Measurements from ENCODE around the gene OXSR1.
A peak's percentile ranks its signal among the peaks of the same experiment; 100 is the strongest.

OXSR1 gene

DNA sequence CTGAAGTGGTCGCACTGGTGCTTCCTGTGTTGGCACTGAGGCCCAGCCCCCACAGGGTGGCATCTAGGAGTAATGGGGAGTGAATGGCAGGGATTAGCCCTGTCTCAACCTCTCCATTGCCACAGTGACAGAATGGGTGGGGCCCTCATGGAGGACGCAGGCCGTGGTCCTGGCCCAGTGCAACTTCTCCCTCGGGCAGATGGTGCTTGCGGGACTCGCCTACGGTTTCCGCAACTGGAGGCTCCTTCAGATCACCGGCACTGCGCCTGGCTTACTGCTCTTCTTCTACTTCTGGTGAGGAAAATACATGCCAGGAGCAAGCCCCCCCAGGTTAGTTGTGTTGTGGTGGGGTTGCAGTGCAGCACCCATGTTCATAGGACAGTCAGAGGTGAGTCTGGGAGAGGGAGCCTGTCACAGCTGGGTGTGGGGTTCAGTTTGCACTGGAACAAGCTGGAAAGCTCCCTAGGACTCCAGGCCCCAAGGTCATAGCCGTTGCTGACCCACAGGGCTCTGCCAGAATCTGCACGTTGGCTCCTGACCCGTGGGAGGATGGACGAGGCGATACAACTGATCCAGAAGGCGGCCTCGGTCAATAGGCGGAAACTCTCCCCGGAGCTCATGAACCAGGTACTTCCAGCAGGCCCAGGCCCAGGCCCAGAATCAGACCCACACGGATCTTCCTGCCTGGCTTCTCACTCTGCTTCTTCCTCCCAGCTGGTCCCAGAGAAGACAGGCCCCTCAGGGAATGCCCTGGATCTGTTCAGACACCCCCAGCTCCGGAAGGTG is 109.7 kb downstream of the OXSR1 start:
- Histone ChIP-seq H2BK5ac (ENCODE audit: low read length) (no peak overlapping the region), H3K18ac (ENCODE audit: low read length) (no peak overlapping the region), H3K9me3 (replicated peaks in 1 of 2; ENCODE audit: control insufficient read depth in 2 of 2, insufficient read depth in 1 of 2, low read depth in 1 of 2, low read length in 2 of 2) (peaks cover 0 to 3% of the 10 kb centered on the region in 2 donors), H3K4me1 (ENCODE audit: control insufficient read depth in 2 of 2, insufficient read depth in 1 of 2, low read depth in 1 of 2, low read length in 2 of 2) (peaks cover 0 to 3% of the 10 kb centered on the region in 2 donors), H3K9ac (ENCODE audit: low read depth, low read length, poor library complexity) (no peak overlapping the region), H4K8ac (ENCODE audit: low read depth, low read length) (no peak overlapping the region), H3K79me1 (ENCODE audit: low read depth, low read length) (peaks cover 4% of the 10 kb centered on the region), H2BK12ac (ENCODE audit: low read length) (no peak overlapping the region), H4K91ac (ENCODE audit: low read depth, low read length, poor library complexity) (no peak overlapping the region), H3K4me2 (ENCODE audit: insufficient read depth, low read length, poor library complexity, severe bottlenecking) (no peak overlapping the region), H2AFZ (ENCODE audit: low read length) (no peak overlapping the region), H3K14ac (ENCODE audit: low read length) (peak overlapping the region; percentile 47), H3K27me3 (ENCODE audit: control insufficient read depth in 3 of 3, insufficient read depth in 3 of 3, low read depth in 1 of 3, low read length in 3 of 3) (no peaks in the 10 kb centered on the region), H3K4ac (ENCODE audit: low read length) (no peak overlapping the region), H2BK120ac (ENCODE audit: low read depth, low read length) (no peak overlapping the region), H2AK5ac (ENCODE audit: low read depth, low read length) (peak overlapping the region; percentile 34), H3K4me3 (ENCODE audit: low read length in 2 of 2) (peak overlapping the region in 1 of 2 donors; percentile 51), H3K36me3 (replicated peaks in 1 of 2; ENCODE audit: control insufficient read depth in 2 of 2, insufficient read depth in 2 of 2, low read length in 2 of 2) (no peaks in the 10 kb centered on the region), H3K27ac (replicated peaks; ENCODE audit: low read length) (no peak overlapping the region), H2BK15ac (ENCODE audit: low read length) (peak overlapping the region; percentile 9), H3K23ac (ENCODE audit: low read depth, low read length, poor library complexity) (peak overlapping the region; percentile 75)
- DNase-seq (ENCODE audit: low spot score), result no peak
- no CpG with 5 or more reads among the region's 21 CpGs for WGBS, 2 donors (ENCODE audit: extremely low coverage in 2 of 2, insufficient read length in 2 of 2, insufficient replicate concordance in 1 of 2)

DNA sequence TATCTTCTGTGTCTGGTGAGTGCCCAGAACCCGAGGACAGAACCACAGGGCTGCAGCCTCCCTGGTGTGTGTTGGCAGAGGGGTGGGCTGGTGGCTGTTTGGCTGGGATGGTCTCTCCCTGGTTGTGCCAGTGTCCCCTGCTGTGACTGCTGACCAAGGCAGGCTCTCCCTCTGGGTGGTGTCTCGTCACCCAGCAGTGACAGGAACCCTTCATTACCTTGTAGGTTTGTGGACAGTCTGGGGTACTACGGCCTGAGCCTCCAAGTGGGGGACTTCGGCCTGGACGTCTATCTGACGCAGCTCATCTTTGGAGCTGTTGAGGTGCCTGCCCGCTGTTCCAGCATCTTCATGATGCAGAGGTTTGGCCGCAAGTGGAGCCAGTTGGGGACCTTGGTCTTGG is 110.3 kb downstream of the OXSR1 start:
- Histone ChIP-seq H3K4me1 (ENCODE audit: control insufficient read depth in 2 of 2, insufficient read depth in 1 of 2, low read depth in 1 of 2, low read length in 2 of 2) (peaks cover 0 to 3% of the 10 kb centered on the region in 2 donors), H3K36me3 (replicated peaks in 1 of 2; ENCODE audit: control insufficient read depth in 2 of 2, insufficient read depth in 2 of 2, low read length in 2 of 2) (no peaks in the 10 kb centered on the region), H3K4me3 (ENCODE audit: low read length in 2 of 2) (no peak overlapping the region), H3K18ac (ENCODE audit: low read length) (no peak overlapping the region), H2BK120ac (ENCODE audit: low read depth, low read length) (no peak overlapping the region), H4K91ac (ENCODE audit: low read depth, low read length, poor library complexity) (no peak overlapping the region), H3K27ac (replicated peaks; ENCODE audit: low read length) (no peak overlapping the region), H2BK15ac (ENCODE audit: low read length) (no peak overlapping the region), H3K79me1 (ENCODE audit: low read depth, low read length) (peaks cover 4% of the 10 kb centered on the region), H2AFZ (ENCODE audit: low read length) (no peak overlapping the region), H2BK12ac (ENCODE audit: low read length) (no peak overlapping the region), H3K4ac (ENCODE audit: low read length) (no peak overlapping the region), H3K9me3 (replicated peaks in 1 of 2; ENCODE audit: control insufficient read depth in 2 of 2, insufficient read depth in 1 of 2, low read depth in 1 of 2, low read length in 2 of 2) (peaks cover 0 to 3% of the 10 kb centered on the region in 2 donors), H3K9ac (ENCODE audit: low read depth, low read length, poor library complexity) (no peak overlapping the region), H3K14ac (ENCODE audit: low read length) (peak overlapping the region; percentile 47), H3K4me2 (ENCODE audit: insufficient read depth, low read length, poor library complexity, severe bottlenecking) (no peak overlapping the region), H3K27me3 (ENCODE audit: control insufficient read depth in 3 of 3, insufficient read depth in 3 of 3, low read depth in 1 of 3, low read length in 3 of 3) (no peaks in the 10 kb centered on the region), H4K8ac (ENCODE audit: low read depth, low read length) (no peak overlapping the region), H2AK5ac (ENCODE audit: low read depth, low read length) (peak overlapping the region; percentile 34), H3K23ac (ENCODE audit: low read depth, low read length, poor library complexity) (peak overlapping the region; percentile 75), H2BK5ac (ENCODE audit: low read length) (no peak overlapping the region)
- no peak for DNase-seq (ENCODE audit: low spot score)
- WGBS, 2 donors (ENCODE audit: extremely low coverage in 2 of 2, insufficient read length in 2 of 2, insufficient replicate concordance in 1 of 2), result no CpG with 5 or more reads among the region's 8 CpGs

DNA sequence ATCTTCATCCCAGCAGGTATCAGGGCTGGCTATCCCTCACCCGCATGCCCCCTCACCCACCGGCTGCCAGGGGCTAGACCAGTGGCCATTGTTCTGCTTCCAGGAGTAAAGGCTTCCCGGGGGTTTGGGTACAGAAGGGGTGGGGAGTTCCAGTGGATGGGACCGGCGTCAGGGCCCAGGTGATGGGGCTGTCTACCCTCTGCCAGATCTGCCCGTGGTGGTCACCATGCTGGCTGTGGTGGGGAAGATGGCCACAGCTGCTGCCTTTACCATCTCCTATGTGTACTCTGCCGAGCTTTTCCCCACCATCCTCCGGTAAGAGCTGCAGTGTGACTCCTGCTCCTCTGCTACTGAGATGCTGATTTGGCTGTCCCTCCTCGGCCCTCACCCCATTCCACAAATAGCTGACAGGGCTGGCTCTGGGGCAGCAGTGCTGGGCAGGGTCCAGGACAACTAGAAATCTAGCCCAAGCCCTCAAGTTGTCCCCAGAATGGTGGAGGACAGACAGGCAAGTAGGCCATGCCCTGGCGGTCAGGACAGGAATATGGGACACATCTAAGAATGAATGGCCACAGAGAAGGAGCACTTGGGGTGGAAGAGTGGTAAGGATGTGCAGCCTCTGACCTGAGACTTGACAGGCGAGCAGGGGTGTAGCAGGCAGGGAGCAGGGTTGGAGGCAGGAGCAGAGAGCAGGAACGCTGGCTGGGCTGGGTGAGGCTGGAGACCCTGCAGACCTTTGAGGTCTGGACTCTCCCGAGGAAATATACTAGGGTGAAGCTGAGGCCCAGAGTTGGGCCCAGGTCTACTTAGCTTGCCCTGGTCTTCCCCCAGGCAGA is 111.0 kb downstream of the OXSR1 start:
- no peaks in the 10 kb centered on the region for H3K27me3 ChIP-seq (ENCODE audit: control insufficient read depth in 3 of 3, insufficient read depth in 3 of 3, low read depth in 1 of 3, low read length in 3 of 3)
- H2AFZ ChIP-seq (ENCODE audit: low read length), result no peak overlapping the region
- no peak for DNase-seq (ENCODE audit: low spot score)
- H4K91ac ChIP-seq (ENCODE audit: low read depth, low read length, poor library complexity), result no peak overlapping the region
- no peak overlapping the region for H3K4me2 ChIP-seq (ENCODE audit: insufficient read depth, low read length, poor library complexity, severe bottlenecking)
- peaks cover 4% of the 10 kb centered on the region for H3K79me1 ChIP-seq (ENCODE audit: low read depth, low read length)
- H2AK5ac ChIP-seq (ENCODE audit: low read depth, low read length), result peak overlapping the region; percentile 5
- H3K4ac ChIP-seq (ENCODE audit: low read length), result no peak overlapping the region
- H3K27ac ChIP-seq (replicated peaks; ENCODE audit: low read length), result no peak overlapping the region
- no peak overlapping the region for H2BK12ac ChIP-seq (ENCODE audit: low read length)
- no peak overlapping the region for H3K4me3 ChIP-seq (ENCODE audit: low read length in 2 of 2)
- no CpG with 5 or more reads among the region's 13 CpGs for WGBS, 2 donors (ENCODE audit: extremely low coverage in 2 of 2, insufficient read length in 2 of 2, insufficient replicate concordance in 1 of 2)
- no peaks in the 10 kb centered on the region for H3K36me3 ChIP-seq (replicated peaks in 1 of 2; ENCODE audit: control insufficient read depth in 2 of 2, insufficient read depth in 2 of 2, low read length in 2 of 2)
- no peak overlapping the region for H3K18ac ChIP-seq (ENCODE audit: low read length)
- H3K4me1 ChIP-seq (ENCODE audit: control insufficient read depth in 2 of 2, insufficient read depth in 1 of 2, low read depth in 1 of 2, low read length in 2 of 2), result peaks cover 0 to 3% of the 10 kb centered on the region in 2 donors
- no peak overlapping the region for H4K8ac ChIP-seq (ENCODE audit: low read depth, low read length)
- H3K9me3 ChIP-seq (replicated peaks in 1 of 2; ENCODE audit: control insufficient read depth in 2 of 2, insufficient read depth in 1 of 2, low read depth in 1 of 2, low read length in 2 of 2), result peaks cover 0 to 3% of the 10 kb centered on the region in 2 donors
- H2BK120ac ChIP-seq (ENCODE audit: low read depth, low read length), result no peak overlapping the region
- H3K23ac ChIP-seq (ENCODE audit: low read depth, low read length, poor library complexity), result peak overlapping the region; percentile 46
- no peak overlapping the region for H2BK15ac ChIP-seq (ENCODE audit: low read length)
- no peak overlapping the region for H2BK5ac ChIP-seq (ENCODE audit: low read length)
- no peak overlapping the region for H3K9ac ChIP-seq (ENCODE audit: low read depth, low read length, poor library complexity)
- no peak overlapping the region for H3K14ac ChIP-seq (ENCODE audit: low read length)
